Lung (tissue), 12 donors: ENCODE data around the gene CSGALNACT2. TPM values are rescaled to one million over a fixed set of nuclear protein-coding genes. Genes with fewer than 3 reads are reported as not detected.

Experiments used
- ATAC-seq: fragments of 200-7000 bp; cut with Tn5 transposase; one replicate; pipeline ENCODE4 v1.9.1; 2020; ENCODE audit warnings: moderate number of reproducible peaks; ENCODE audit not compliant: insufficient read depth, low FRiP score
- DNase-seq, 3 donors: peaks; one replicate each; pipeline ENCODE4 v3.0.0-alpha.2; 2013 to 2017
- H3K27ac ChIP-seq, 2 donors: one replicate each; pipeline ENCODE4 v1.5.1; 2013; ENCODE audit warnings: mild to moderate bottlenecking in 2 of 2, moderate library complexity in 2 of 2, control low read depth in 1 of 2, inconsistent platforms in 1 of 2, low read depth in 1 of 2, low read length in 1 of 2
- H3K27me3 ChIP-seq, 3 donors: one replicate each; pipeline ENCODE4 v1.5.1; 2013; ENCODE audit warnings: low read length in 2 of 3; ENCODE audit not compliant: control insufficient read depth in 3 of 3, insufficient read depth in 3 of 3
- H3K36me3 ChIP-seq, 4 donors: one replicate each; pipeline ENCODE4 v1.5.1; 2013; ENCODE audit warnings: low read length in 4 of 4, mild to moderate bottlenecking in 1 of 4, moderate library complexity in 1 of 4; ENCODE audit not compliant: control insufficient read depth in 4 of 4, insufficient read depth in 4 of 4
- H3K4me1 ChIP-seq, 5 donors: one replicate each; pipeline ENCODE4 v1.5.1; 2013; ENCODE audit warnings: low read length in 5 of 5, mild to moderate bottlenecking in 2 of 5, moderate library complexity in 1 of 5; ENCODE audit not compliant: control insufficient read depth in 5 of 5, insufficient read depth in 5 of 5
- H3K4me3 ChIP-seq: one replicate; pipeline ENCODE4 v1.5.1; 2013; ENCODE audit warnings: mild to moderate bottlenecking, control low read depth, moderate library complexity
- H3K9ac ChIP-seq, 2 donors: one replicate each; pipeline ENCODE4 v1.5.1; 2013; ENCODE audit warnings: low read length in 2 of 2, control low read depth in 1 of 2; ENCODE audit not compliant: insufficient read depth in 1 of 2
- H3K9me3 ChIP-seq, 4 donors: one replicate each; pipeline ENCODE4 v1.5.1; 2013; ENCODE audit warnings: low read length in 3 of 4, mild to moderate bottlenecking in 1 of 4, moderate library complexity in 1 of 4; ENCODE audit not compliant: control insufficient read depth in 4 of 4, insufficient read depth in 3 of 4
- WGBS, 2 donors: extraction: QIAGEN DNeasy Blood & Tissue Kit; methylation state at CpG; one replicate each; pipeline ENCODE4 v1.1.7; 2013; 5-methylcytosine and 5-hydroxymethylcytosine counted together
- polyA plus RNA-seq, 2 donors: library from polyadenylated mRNA; stranded (reverse); fragments of 200-250 nt; gene quantifications; one replicate each; pipeline ENCODE4 v1.2.1, GENCODE V29; 2013
- total RNA-seq, 2 donors: library from RNA; depleted of rRNA in 1 of 2; stranded (reverse); fragments of >200 nt in 1 of 2; gene quantifications; one replicate each; pipeline ENCODE4 v1.2.1, GENCODE V29; 2014 to 2021
- TF ChIP-seq, protein P1 (sequence below): IDR thresholded peaks from 2 replicates; pipeline ENCODE4 v1.5.1; 2012; ENCODE audit warnings: mild to moderate bottlenecking; ENCODE audit errors: control extremely low read depth, extremely low read depth
- donor health status: control.
- donor health status: control.
- donor health status: Bipolar disorder and iron deficiency.
- donor health status: healthy.
- donor health status: DM: yes; HTN: yes; CAD: no.

CSGALNACT2 gene
- total and polyA plus RNA-seq, 4 donors, result 9.8 to 48.4 (median 33.3) TPM

DNA sequence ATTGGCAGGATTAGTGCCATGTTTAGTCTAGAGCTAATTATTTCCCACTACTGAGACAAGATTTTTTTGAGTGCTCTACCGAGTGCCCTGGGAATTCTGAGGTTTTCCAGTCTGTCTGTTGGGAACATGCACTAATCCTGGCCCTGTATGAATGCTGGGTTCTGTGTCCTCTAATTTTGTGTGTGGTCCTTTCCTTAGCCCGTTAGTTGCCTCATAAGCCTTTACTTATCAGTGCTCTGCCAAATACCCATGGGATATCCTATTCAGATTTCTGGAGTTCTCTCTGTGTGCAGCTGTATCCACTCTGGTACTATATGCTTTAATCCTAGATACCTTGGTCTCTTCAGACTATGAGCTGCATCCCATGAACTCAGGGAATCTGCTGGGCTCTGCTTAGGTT is 13.1 kb downstream of the CSGALNACT2 start:
- 43 to 71% methylated on average over 2 of the region's 2 CpGs for WGBS, 2 donors
- Histone ChIP-seq H3K9me3 (peaks cover 0 to 3% (median under 1%) of the 10 kb centered on the region in 4 donors), H3K4me1 (peaks cover 0 to 46% (median 6%) of the 10 kb centered on the region in 5 donors), H3K9ac (no peak overlapping the region), H3K36me3 (no peaks in the 10 kb centered on the region), H3K4me3 (no peak overlapping the region), H3K27ac (no peak overlapping the region), H3K27me3 (no peaks in the 10 kb centered on the region)
- TF ChIP-seq, protein P1, sequence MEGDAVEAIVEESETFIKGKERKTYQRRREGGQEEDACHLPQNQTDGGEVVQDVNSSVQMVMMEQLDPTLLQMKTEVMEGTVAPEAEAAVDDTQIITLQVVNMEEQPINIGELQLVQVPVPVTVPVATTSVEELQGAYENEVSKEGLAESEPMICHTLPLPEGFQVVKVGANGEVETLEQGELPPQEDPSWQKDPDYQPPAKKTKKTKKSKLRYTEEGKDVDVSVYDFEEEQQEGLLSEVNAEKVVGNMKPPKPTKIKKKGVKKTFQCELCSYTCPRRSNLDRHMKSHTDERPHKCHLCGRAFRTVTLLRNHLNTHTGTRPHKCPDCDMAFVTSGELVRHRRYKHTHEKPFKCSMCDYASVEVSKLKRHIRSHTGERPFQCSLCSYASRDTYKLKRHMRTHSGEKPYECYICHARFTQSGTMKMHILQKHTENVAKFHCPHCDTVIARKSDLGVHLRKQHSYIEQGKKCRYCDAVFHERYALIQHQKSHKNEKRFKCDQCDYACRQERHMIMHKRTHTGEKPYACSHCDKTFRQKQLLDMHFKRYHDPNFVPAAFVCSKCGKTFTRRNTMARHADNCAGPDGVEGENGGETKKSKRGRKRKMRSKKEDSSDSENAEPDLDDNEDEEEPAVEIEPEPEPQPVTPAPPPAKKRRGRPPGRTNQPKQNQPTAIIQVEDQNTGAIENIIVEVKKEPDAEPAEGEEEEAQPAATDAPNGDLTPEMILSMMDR, result no peak
- ATAC-seq (no peak), DNase-seq (no peak)

DNA sequence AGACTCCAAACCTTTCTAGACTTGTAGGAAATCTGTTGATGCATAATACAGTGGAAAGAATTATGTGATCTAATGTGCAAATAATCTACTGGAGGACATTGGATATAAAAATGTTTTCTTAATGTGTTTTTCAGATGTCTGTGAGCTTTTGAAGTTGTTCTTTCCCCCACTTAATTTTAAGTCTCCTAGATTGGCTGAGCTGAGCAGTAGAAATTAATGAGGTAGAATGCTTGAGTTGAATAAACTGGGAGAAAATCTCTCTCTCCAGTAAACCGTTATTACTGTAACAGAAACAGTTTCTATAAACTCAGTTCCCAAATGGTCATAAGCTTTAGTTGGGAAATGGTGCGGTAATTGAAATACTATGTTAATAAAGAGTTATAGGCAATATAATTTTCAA is 15.7 kb downstream of the CSGALNACT2 start:
- Histone ChIP-seq H3K27me3 (no peaks in the 10 kb centered on the region), H3K4me3 (no peak overlapping the region), H3K9ac (no peak overlapping the region), H3K36me3 (peaks cover 0 to 3% (median 0%) of the 10 kb centered on the region in 4 donors), H3K27ac (no peak overlapping the region), H3K4me1 (peaks cover 0 to 54% (median 6%) of the 10 kb centered on the region in 5 donors), H3K9me3 (peaks cover 0 to 2% (median 0%) of the 10 kb centered on the region in 4 donors)
- 80 to 83% methylated on average over 2 of the region's 2 CpGs for WGBS, 2 donors
- TF ChIP-seq, protein P1, result no peak
- ATAC-seq (no peak), DNase-seq (peak in 2 of 3 donors; percentile 88 to 89)

DNA sequence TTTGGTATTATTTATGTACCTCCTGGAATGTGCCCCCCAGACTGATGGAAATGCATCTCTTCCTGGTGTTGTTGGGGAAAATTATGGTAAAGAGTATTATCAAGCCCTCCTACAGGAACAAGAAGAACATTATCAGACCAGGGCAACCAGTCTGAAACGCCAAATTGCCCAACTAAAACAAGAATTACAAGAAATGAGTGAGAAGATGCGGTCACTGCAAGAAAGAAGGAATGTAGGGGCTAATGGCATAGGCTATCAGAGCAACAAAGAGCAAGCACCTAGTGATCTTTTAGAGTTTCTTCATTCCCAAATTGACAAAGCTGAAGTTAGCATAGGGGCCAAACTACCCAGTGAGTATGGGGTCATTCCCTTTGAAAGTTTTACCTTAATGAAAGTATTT is 17.0 kb downstream of the CSGALNACT2 start:
- Histone ChIP-seq H3K4me3 (no peak overlapping the region), H3K27ac (no peak overlapping the region), H3K27me3 (no peaks in the 10 kb centered on the region), H3K4me1 (peaks cover 0 to 66% (median 6%) of the 10 kb centered on the region in 5 donors), H3K9me3 (no peaks in the 10 kb centered on the region), H3K9ac (no peak overlapping the region), H3K36me3 (peaks cover 0 to 3% (median 0%) of the 10 kb centered on the region in 4 donors)
- DNase-seq (no peak), ATAC-seq (no peak)
- TF ChIP-seq, protein P1, result no peak
- WGBS, 2 donors, result 77 to 89% methylated on average over 2 of the region's 2 CpGs

DNA sequence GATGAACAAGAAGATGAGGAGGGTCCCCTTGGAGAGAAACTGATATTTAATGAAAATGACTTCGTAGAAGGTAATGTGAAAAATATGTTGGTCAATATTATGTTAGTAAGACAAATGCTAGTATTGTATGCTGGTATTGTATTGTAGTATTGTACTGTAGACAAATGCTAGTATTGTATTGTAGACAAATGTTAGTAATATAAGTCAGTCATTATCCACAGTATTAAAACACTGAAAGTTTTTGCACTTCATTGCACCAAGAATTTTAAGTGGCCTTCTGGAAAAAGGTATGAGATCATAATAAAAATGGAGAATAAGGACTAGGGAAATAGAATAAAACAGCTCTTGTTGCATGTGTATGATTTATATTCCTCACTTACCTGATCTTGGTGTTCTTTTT is 17.5 kb downstream of the CSGALNACT2 start:
- no peaks in the 10 kb centered on the region for H3K9me3 ChIP-seq
- no peaks in the 10 kb centered on the region for H3K27me3 ChIP-seq
- peaks cover 0 to 3% (median 0%) of the 10 kb centered on the region in 4 donors for H3K36me3 ChIP-seq
- no peak overlapping the region for H3K9ac ChIP-seq
- TF ChIP-seq, protein P1, result no peak
- 92 to 95% methylated on average over 1 of the region's 1 CpG for WGBS, 2 donors
- no peak overlapping the region for H3K4me3 ChIP-seq
- ATAC-seq (no peak), DNase-seq (no peak)
- H3K27ac ChIP-seq, result no peak overlapping the region
- H3K4me1 ChIP-seq, result peaks cover 0 to 71% (median 6%) of the 10 kb centered on the region in 5 donors
